ENCODE measurements around the gene MOSPD3. TPM values are rescaled to one million over a fixed set of nuclear protein-coding genes. Genes with fewer than 3 reads are reported as not detected.
A peak's percentile ranks its signal among the peaks of the same experiment; 100 is the strongest.

The MOSPD3 gene
- total and polyA plus RNA-seq, 2 of the 13 experiments (the other 11 are each of a cell fraction or from before 2014, with no cell fraction given): 7.6 to 8.8 TPM

GRCh38 chr7:100568176-100568895 is 44.0 kb upstream of the MOSPD3 start (continued):
- TF ChIP-seq ZNF503 (CRISPR knock-in tag; IDR thresholded peaks at IDR 0.05): 0 out of 2 replicates have a peak, but pooled peaks have one; percentile 8
- no peak; the same call in none of the 2 replicates for TF ChIP-seq KLF15 (CRISPR knock-in tag; IDR thresholded peaks at IDR 0.05; ENCODE audit: borderline replicate concordance)
- peak; percentile 1 for TF ChIP-seq XRCC5 (optimal IDR thresholded peaks at IDR 0.05; ENCODE audit: low read length)
- peak; percentile 36 for TF ChIP-seq HNRNPK (IDR thresholded peaks at IDR 0.05; ENCODE audit: low read depth, low read length, poor library complexity, severe bottlenecking)
- peak; percentile 84 for TF ChIP-seq YEATS4 (CRISPR knock-in tag; IDR thresholded peaks at IDR 0.05; ENCODE audit: borderline replicate concordance)
- TF ChIP-seq CHD4 (IDR thresholded peaks at IDR 0.05; ENCODE audit: borderline replicate concordance, low read length): no peak; the same call in 1 of the 2 replicates
- TF ChIP-seq, protein P1, sequence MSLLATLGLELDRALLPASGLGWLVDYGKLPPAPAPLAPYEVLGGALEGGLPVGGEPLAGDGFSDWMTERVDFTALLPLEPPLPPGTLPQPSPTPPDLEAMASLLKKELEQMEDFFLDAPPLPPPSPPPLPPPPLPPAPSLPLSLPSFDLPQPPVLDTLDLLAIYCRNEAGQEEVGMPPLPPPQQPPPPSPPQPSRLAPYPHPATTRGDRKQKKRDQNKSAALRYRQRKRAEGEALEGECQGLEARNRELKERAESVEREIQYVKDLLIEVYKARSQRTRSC (CRISPR knock-in tag; IDR thresholded peaks at IDR 0.05; ENCODE audit: low read depth): peak; percentile 76; the same call in 1 of the 2 replicates
- peak; percentile 89 for TF ChIP-seq ZNF280B (CRISPR knock-in tag; IDR thresholded peaks at IDR 0.05; ENCODE audit: borderline replicate concordance)
- TF ChIP-seq KLF9 (CRISPR knock-in tag; IDR thresholded peaks at IDR 0.05; ENCODE audit: low read depth): peak; percentile 68; the same call in 1 of the 2 replicates
- TF ChIP-seq ZNF780A (CRISPR knock-in tag; IDR thresholded peaks at IDR 0.05): no peak
- TF ChIP-seq TAF1 (CRISPR knock-in tag; IDR thresholded peaks at IDR 0.05): no peak
- TF ChIP-seq GRHL1 (CRISPR knock-in tag; conservative IDR thresholded peaks at IDR 0.05): no peak
- no peak for TF ChIP-seq MTF2 (CRISPR knock-in tag; IDR thresholded peaks at IDR 0.05; ENCODE audit: borderline replicate concordance)
- peak; percentile 70; the same call in 1 of the 2 replicates for TF ChIP-seq SATB2 (CRISPR knock-in tag; IDR thresholded peaks at IDR 0.05)
- peak; percentile 54; the same call in 1 of the 2 replicates for TF ChIP-seq WIZ (CRISPR knock-in tag; IDR thresholded peaks at IDR 0.05)
- no peak; the same call in 1 of the 2 replicates for TF ChIP-seq ZBTB43 (CRISPR knock-in tag; conservative IDR thresholded peaks at IDR 0.05)
- TF ChIP-seq AKAP8 (CRISPR knock-in tag; IDR thresholded peaks at IDR 0.05): peak; percentile 100
- 0 out of 2 replicates have a peak, but pooled peaks have one; percentile 79 for TF ChIP-seq ZNF572 (CRISPR knock-in tag; IDR thresholded peaks at IDR 0.05)
- peak; percentile 93 for TF ChIP-seq ZNF296 (CRISPR knock-in tag; conservative IDR thresholded peaks at IDR 0.05)
- no peak; the same call in 1 of the 2 replicates for TF ChIP-seq ZFP82 (CRISPR knock-in tag; IDR thresholded peaks at IDR 0.05; ENCODE audit: borderline replicate concordance)
